Measurements from ENCODE around the gene VPREB3.

Gene VPREB3

DNA sequence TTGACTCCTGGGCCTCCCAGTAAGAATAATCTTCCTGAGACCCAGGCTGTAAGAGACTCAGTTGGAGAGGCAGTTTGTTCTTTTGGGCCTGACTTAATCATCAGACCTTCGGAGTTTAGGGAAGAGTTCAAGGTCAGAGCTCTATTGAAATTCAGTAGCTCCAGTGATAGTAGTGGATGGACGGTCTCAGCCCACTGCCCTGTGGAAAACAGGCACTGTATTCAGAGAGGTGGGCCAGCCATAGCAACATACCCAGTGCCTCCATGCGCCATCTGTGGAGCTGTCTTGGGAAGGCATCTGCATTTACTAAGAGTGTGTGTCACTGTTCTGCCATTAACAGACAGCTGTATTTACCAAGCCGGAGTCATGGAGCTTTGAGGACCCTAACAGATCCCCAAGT is 35.4 kb upstream of the VPREB3 start:
- Histone ChIP-seq H3K4me1 (ENCODE audit: control insufficient read depth, insufficient read depth, low read length) (peaks cover 22% of the 10 kb centered on the region), H3K36me3 (ENCODE audit: control insufficient read depth, insufficient read depth, low read length) (peaks cover 41% of the 10 kb centered on the region), H3K27me3 (ENCODE audit: control insufficient read depth, insufficient read depth, low read length) (no peaks in the 10 kb centered on the region), H3K9ac (ENCODE audit: low read length) (no peak overlapping the region), H3K9me3 (ENCODE audit: control insufficient read depth, insufficient read depth, low read depth, low read length) (no peaks in the 10 kb centered on the region), H3K4me3 (ENCODE audit: low read depth, low read length) (no peak overlapping the region), H3K27ac (ENCODE audit: low read depth, low read length) (no peak overlapping the region)

DNA sequence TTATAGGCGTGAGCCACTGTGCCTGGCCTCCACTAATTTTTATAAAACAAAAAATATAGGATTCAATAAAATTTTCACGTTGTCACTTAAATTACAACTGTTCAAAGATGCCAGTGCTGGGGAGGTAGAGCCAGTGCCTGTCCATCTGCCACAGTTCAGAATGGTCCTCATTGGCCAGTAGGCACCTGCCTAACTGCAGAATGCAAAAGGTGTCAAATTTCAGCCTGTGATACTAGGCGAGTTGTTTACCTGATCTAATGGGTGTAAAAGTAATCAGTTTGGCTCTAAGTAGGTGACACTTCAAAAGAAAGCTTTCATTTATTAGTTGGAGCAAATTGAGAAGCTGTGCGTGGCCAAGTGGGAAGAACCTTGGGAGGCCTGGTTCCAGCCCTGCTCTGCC is 34.9 kb upstream of the VPREB3 start:
- H3K27me3 ChIP-seq (ENCODE audit: control insufficient read depth, insufficient read depth, low read length), result no peaks in the 10 kb centered on the region
- peaks cover 22% of the 10 kb centered on the region for H3K4me1 ChIP-seq (ENCODE audit: control insufficient read depth, insufficient read depth, low read length)
- peaks cover 36% of the 10 kb centered on the region for H3K36me3 ChIP-seq (ENCODE audit: control insufficient read depth, insufficient read depth, low read length)
- H3K9me3 ChIP-seq (ENCODE audit: control insufficient read depth, insufficient read depth, low read depth, low read length), result no peaks in the 10 kb centered on the region
- H3K27ac ChIP-seq (ENCODE audit: low read depth, low read length), result no peak overlapping the region
- H3K4me3 ChIP-seq (ENCODE audit: low read depth, low read length), result no peak overlapping the region
- no peak overlapping the region for H3K9ac ChIP-seq (ENCODE audit: low read length)

DNA sequence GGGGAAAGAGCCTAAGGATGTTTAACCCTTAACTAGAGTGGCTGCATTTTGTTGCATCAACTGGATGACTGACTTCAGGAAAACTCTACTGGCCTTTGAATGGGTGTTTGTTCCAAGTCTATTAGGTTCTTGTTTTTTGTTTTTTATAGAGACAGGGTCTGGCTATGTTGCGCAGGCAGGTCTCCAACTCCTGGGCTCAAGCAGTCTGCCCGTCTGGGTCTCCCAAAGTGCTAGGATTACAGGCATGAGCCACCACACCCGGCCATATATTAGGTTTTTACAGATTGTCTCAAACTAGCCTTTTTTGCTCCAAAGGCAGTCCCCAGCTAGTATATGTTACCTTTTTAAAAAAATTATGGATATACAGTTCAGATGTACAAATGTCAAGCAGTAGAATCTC is 33.7 kb upstream of the VPREB3 start:
- no peaks in the 10 kb centered on the region for H3K27me3 ChIP-seq (ENCODE audit: control insufficient read depth, insufficient read depth, low read length)
- H3K9ac ChIP-seq (ENCODE audit: low read length), result peak overlapping the region; percentile 82
- H3K4me1 ChIP-seq (ENCODE audit: control insufficient read depth, insufficient read depth, low read length), result peaks cover 22% of the 10 kb centered on the region
- H3K9me3 ChIP-seq (ENCODE audit: control insufficient read depth, insufficient read depth, low read depth, low read length), result no peaks in the 10 kb centered on the region
- H3K36me3 ChIP-seq (ENCODE audit: control insufficient read depth, insufficient read depth, low read length), result peaks cover 28% of the 10 kb centered on the region
- H3K4me3 ChIP-seq (ENCODE audit: low read depth, low read length), result peak overlapping the region; percentile 80
- no peak overlapping the region; the same call in 1 of the 2 replicates for H3K27ac ChIP-seq (ENCODE audit: low read depth, low read length)

DNA sequence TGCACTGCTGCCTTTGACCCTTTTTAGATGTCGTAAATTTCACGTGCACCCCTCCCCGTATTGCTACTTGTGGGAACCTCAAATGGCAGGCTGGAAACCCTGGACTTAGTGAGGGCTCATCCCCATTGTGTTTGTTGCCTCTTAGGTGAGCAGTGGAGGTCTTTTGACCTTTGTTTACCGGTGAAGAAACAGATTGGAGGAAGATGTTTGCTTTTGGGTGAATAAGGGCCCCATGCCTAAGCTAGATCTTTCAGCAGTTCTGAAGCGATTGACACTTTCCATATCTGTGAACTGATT is 33.3 kb upstream of the VPREB3 start:
- Histone ChIP-seq H3K36me3 (ENCODE audit: control insufficient read depth, insufficient read depth, low read length) (peaks cover 24% of the 10 kb centered on the region), H3K9me3 (ENCODE audit: control insufficient read depth, insufficient read depth, low read depth, low read length) (no peaks in the 10 kb centered on the region), H3K9ac (ENCODE audit: low read length) (peak overlapping the region; percentile 82), H3K27ac (ENCODE audit: low read depth, low read length) (no peak overlapping the region; the same call in 1 of the 2 replicates), H3K4me1 (ENCODE audit: control insufficient read depth, insufficient read depth, low read length) (peaks cover 22% of the 10 kb centered on the region), H3K27me3 (ENCODE audit: control insufficient read depth, insufficient read depth, low read length) (no peaks in the 10 kb centered on the region), H3K4me3 (ENCODE audit: low read depth, low read length) (peak overlapping the region; percentile 80)

DNA sequence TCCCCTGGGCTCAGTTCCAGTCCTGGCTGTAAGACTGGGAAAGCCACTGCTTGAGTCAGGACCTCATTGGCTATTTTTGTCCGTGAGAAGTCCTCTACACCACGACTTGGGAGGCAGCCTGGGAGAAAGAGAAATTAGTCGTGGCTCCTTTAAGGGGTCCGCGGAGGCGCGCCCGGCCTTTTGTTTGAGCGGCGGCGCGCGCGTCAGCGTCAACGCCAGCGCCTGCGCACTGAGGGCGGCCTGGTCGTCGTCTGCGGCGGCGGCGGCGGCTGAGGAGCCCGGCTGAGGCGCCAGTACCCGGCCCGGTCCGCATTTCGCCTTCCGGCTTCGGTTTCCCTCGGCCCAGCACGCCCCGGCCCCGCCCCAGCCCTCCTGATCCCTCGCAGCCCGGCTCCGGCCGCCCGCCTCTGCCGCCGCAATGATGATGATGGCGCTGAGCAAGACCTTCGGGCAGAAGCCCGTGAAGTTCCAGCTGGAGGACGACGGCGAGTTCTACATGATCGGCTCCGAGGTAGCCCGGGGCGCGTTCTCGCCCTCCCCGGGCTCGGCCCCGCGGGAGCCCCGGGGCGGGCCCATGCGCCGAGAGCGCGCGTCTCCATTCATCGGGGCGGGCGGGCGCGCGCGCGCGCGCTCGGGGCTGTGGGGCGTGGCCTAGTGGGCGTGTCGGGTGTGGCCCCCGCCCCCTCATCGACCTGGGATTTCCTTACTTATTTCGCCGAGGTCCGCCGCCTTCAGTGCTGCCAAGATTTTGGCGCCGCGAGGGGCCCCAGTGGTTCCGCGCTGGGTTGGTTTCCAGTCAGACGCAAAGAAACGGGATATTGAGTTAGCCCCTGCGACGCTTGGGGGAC is 32.8 kb upstream of the VPREB3 start, which contains the start of gene SMARCB1:
Gene SMARCB1 (plus strand): TSS at position 215 of the 848 bp plus-strand sequence. CDS start 204 bp downstream, at position 419.
- Histone ChIP-seq H3K27ac (ENCODE audit: low read depth, low read length) (peak within 1 kb of the TSS; percentile 99), H3K27me3 (ENCODE audit: control insufficient read depth, insufficient read depth, low read length) (no peaks in the 10 kb centered on the region), H3K9me3 (ENCODE audit: control insufficient read depth, insufficient read depth, low read depth, low read length) (no peaks in the 10 kb centered on the region), H3K4me3 (ENCODE audit: low read depth, low read length) (peak within 1 kb of the TSS; percentile 80), H3K9ac (ENCODE audit: low read length) (peak within 1 kb of the TSS; percentile 99), H3K4me1 (ENCODE audit: control insufficient read depth, insufficient read depth, low read length) (peaks cover 22% of the 10 kb centered on the region), H3K36me3 (ENCODE audit: control insufficient read depth, insufficient read depth, low read length) (peaks cover 18% of the 10 kb centered on the region)

DNA sequence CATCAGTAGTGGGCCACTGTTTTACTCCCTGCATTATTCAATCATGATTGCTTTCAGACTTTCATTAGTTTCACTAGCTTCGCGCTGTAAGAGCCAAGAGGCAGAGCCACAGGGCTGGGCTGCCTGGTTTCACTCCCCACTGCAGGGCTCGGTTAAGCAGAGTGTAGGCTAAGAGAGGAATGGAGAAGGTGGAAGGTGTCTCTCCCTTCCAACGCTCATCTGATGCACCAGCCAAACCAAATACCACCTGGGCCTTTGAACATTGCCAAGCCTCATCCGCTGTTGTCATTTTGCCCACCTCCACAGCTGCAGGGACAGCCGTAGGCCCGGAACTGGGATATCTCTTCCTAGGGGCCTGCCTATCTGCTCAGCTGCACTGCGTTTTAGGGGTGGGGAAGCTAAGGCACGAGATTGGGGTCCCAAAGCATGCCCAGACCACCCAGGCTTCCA is 32.1 kb upstream of the VPREB3 start:
- H3K9ac ChIP-seq (ENCODE audit: low read length), result peak overlapping the region; percentile 99
- peaks cover 27% of the 10 kb centered on the region for H3K4me1 ChIP-seq (ENCODE audit: control insufficient read depth, insufficient read depth, low read length)
- peak overlapping the region; percentile 80 for H3K4me3 ChIP-seq (ENCODE audit: low read depth, low read length)

DNA sequence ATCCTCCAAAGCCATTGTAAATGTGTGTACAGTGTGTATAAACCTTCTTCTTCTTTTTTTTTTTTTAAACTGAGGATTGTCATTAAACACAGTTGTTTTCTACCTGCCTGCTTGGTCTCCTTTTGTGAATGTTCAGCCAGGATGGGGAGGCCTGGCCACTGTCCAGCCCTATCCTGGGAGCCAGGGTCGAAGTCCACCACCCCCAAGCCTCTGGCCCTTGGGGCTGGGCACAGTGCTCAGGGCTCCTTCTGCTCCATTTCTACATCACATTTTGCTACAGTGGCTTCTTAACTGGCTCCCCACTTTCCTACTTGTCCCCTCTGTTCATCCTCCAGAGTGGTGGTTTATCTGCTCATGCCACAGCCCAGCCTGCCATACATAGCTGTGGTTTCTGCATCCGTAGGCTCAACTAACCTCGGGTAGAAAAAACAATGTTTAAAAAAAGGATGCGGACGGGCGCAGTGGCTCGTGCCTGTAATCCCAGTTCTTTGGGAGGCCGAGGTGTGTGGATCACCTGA is 30.0 kb upstream of the VPREB3 start:
- no peak overlapping the region for H3K9ac ChIP-seq (ENCODE audit: low read length)
- peaks cover 23% of the 10 kb centered on the region for H3K4me1 ChIP-seq (ENCODE audit: control insufficient read depth, insufficient read depth, low read length)
- no peaks in the 10 kb centered on the region for H3K27me3 ChIP-seq (ENCODE audit: control insufficient read depth, insufficient read depth, low read length)
- H3K27ac ChIP-seq (ENCODE audit: low read depth, low read length), result no peak overlapping the region
- no peak overlapping the region for H3K4me3 ChIP-seq (ENCODE audit: low read depth, low read length)
- H3K36me3 ChIP-seq (ENCODE audit: control insufficient read depth, insufficient read depth, low read length), result no peaks in the 10 kb centered on the region
- H3K9me3 ChIP-seq (ENCODE audit: control insufficient read depth, insufficient read depth, low read depth, low read length), result no peaks in the 10 kb centered on the region

More for the DNA sequence above, 32.1 kb upstream of the VPREB3 start:
- no peaks in the 10 kb centered on the region for H3K9me3 ChIP-seq (ENCODE audit: control insufficient read depth, insufficient read depth, low read depth, low read length)
- H3K27me3 ChIP-seq (ENCODE audit: control insufficient read depth, insufficient read depth, low read length), result no peaks in the 10 kb centered on the region
- peaks cover 12% of the 10 kb centered on the region; the same call in 1 of the 2 replicates for H3K36me3 ChIP-seq (ENCODE audit: control insufficient read depth, insufficient read depth, low read length)
- H3K27ac ChIP-seq (ENCODE audit: low read depth, low read length), result peak overlapping the region; percentile 99

DNA sequence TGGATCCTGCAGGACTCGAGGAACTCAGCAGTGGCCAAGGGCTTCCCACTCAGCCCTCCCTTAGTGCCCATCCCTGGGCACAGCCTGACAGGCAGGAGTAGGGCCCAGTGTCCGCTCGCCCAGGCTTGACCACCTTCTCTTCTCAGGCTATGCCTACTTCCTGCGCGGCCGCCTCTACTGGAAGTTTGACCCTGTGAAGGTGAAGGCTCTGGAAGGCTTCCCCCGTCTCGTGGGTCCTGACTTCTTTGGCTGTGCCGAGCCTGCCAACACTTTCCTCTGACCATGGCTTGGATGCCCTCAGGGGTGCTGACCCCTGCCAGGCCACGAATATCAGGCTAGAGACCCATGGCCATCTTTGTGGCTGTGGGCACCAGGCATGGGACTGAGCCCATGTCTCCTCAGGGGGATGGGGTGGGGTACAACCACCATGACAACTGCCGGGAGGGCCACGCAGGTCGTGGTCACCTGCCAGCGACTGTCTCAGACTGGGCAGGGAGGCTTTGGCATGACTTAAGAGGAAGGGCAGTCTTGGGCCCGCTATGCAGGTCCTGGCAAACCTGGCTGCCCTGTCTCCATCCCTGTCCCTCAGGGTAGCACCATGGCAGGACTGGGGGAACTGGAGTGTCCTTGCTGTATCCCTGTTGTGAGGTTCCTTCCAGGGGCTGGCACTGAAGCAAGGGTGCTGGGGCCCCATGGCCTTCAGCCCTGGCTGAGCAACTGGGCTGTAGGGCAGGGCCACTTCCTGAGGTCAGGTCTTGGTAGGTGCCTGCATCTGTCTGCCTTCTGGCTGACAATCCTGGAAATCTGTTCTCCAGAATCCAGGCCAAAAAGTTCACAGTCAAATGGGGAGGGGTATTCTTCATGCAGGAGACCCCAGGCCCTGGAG is 29.3 kb upstream of the VPREB3 start:
- Histone ChIP-seq H3K27ac (ENCODE audit: low read depth, low read length) (no peak overlapping the region), H3K9me3 (ENCODE audit: control insufficient read depth, insufficient read depth, low read depth, low read length) (no peaks in the 10 kb centered on the region), H3K4me1 (ENCODE audit: control insufficient read depth, insufficient read depth, low read length) (peaks cover 16% of the 10 kb centered on the region), H3K4me3 (ENCODE audit: low read depth, low read length) (no peak overlapping the region), H3K36me3 (ENCODE audit: control insufficient read depth, insufficient read depth, low read length) (no peaks in the 10 kb centered on the region), H3K27me3 (ENCODE audit: control insufficient read depth, insufficient read depth, low read length) (no peaks in the 10 kb centered on the region), H3K9ac (ENCODE audit: low read length) (no peak overlapping the region)

DNA sequence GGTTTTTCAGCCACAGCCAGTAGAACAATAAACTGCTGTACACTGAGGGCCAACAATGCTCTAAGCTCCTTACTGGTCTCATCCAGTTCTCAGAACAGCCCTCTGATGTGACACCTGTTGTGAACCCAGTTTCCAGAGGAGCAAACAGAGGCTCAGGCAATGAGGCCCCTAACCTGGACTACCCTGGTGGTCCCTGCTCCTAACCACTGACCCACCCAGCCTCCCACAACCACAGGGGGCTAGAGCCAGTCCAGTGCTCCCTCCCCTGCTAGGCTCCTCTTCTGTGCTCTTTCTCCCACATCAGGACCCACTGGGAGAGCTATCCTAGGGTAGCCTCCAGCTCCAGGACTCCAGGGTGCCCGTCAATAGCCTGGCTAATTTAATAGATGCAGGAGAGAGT is 28.5 kb upstream of the VPREB3 start:
- Histone ChIP-seq H3K4me1 (ENCODE audit: control insufficient read depth, insufficient read depth, low read length) (peaks cover 16% of the 10 kb centered on the region), H3K9me3 (ENCODE audit: control insufficient read depth, insufficient read depth, low read depth, low read length) (no peaks in the 10 kb centered on the region), H3K36me3 (ENCODE audit: control insufficient read depth, insufficient read depth, low read length) (no peaks in the 10 kb centered on the region), H3K4me3 (ENCODE audit: low read depth, low read length) (no peak overlapping the region), H3K27me3 (ENCODE audit: control insufficient read depth, insufficient read depth, low read length) (peaks cover 1% of the 10 kb centered on the region; the same call in 1 of the 2 replicates), H3K9ac (ENCODE audit: low read length) (no peak overlapping the region), H3K27ac (ENCODE audit: low read depth, low read length) (no peak overlapping the region)

DNA sequence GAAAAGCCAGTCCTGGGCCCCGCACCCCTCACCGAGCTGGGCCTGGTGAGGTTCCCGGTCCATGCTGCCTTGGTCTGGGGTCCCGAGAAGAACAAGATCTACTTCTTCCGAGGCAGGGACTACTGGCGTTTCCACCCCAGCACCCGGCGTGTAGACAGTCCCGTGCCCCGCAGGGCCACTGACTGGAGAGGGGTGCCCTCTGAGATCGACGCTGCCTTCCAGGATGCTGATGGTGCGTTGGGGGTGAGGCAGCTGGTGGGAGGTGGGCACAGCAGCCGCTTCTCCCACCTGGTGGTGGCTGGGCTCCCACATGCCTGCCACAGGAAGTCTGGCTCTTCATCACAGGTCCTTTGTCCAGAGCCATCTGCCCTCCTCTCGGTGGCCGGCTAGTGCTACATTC is 28.0 kb upstream of the VPREB3 start:
- no peak overlapping the region for H3K27ac ChIP-seq (ENCODE audit: low read depth, low read length)
- H3K4me1 ChIP-seq (ENCODE audit: control insufficient read depth, insufficient read depth, low read length), result peaks cover 16% of the 10 kb centered on the region
- no peaks in the 10 kb centered on the region for H3K36me3 ChIP-seq (ENCODE audit: control insufficient read depth, insufficient read depth, low read length)
- H3K4me3 ChIP-seq (ENCODE audit: low read depth, low read length), result no peak overlapping the region
- H3K27me3 ChIP-seq (ENCODE audit: control insufficient read depth, insufficient read depth, low read length), result peaks cover 3% of the 10 kb centered on the region; the same call in 1 of the 2 replicates
- no peak overlapping the region for H3K9ac ChIP-seq (ENCODE audit: low read length)
- no peaks in the 10 kb centered on the region for H3K9me3 ChIP-seq (ENCODE audit: control insufficient read depth, insufficient read depth, low read depth, low read length)

Data from HUES6 (cell line).